Panc1 (cell line): ENCODE data around the gene AIMP2. TPM values are rescaled to one million over a fixed set of nuclear protein-coding genes. Genes with fewer than 3 reads are reported as not detected.
A peak's percentile ranks its signal among the peaks of the same experiment; 100 is the strongest.
"Not testable (repeated sequence)": the region's sequence is repeated elsewhere in the genome, so short reads cannot be mapped to it uniquely, and the experiment has no call there.

ENCODE experiments used
- ATAC-seq: fragments of 200-7000 bp; cut with Tn5 transposase; 2 replicates; pipeline ENCODE4 v1.9.1; 2020; ENCODE audit warnings: mild to moderate bottlenecking, moderate library complexity
- BruUV-seq: library from RNA; stranded (reverse); fragments of 400-500 nt; replicated peaks from 2 replicates; lab custom pipeline; 2021; lab: Mats Ljungman, UMichigan
- CTCF ChIA-PET: fragments of 300-600 bp; sonication (Branson Sonifier 250); formaldehyde crosslinking; loops from one replicate; lab custom pipeline; 2022; ENCODE audit warnings: antibody characterized with exemption; lab: Charles Lee
- POLR2A ChIA-PET: fragments of 300-600 bp; sonication (Branson Sonifier 250); formaldehyde crosslinking; loops from one replicate; lab custom pipeline; 2022; ENCODE audit warnings: antibody characterized with exemption; lab: Charles Lee
- DNase-seq: peaks from one replicate; pipeline ENCODE4 v3.0.0-alpha.2; 2010; ENCODE audit warnings: low read depth, low spot score
- H3K27ac ChIP-seq: 2 replicates; pipeline ENCODE4 v1.5.1; 2011; ENCODE audit warnings: mild to moderate bottlenecking, low read length, inconsistent platforms
- H3K27me3 ChIP-seq: fragments of 200-500 bp; sonication (Bioruptor generic); 2 replicates; pipeline ENCODE4 v1.6.0; 2014; ENCODE audit warnings: low read length, inconsistent platforms; ENCODE audit not compliant: control insufficient read depth, insufficient read depth
- H3K36me3 ChIP-seq: fragments of 200-500 bp; sonication (Bioruptor generic); 2 replicates; pipeline ENCODE4 v1.5.1; 2014; ENCODE audit warnings: inconsistent platforms, mild to moderate bottlenecking, low read length, moderate library complexity; ENCODE audit not compliant: control insufficient read depth, insufficient read depth
- H3K4me1 ChIP-seq: 2 replicates; pipeline ENCODE4 v1.5.1; 2011; ENCODE audit warnings: inconsistent platforms, mild to moderate bottlenecking, low read length, moderate library complexity; ENCODE audit not compliant: control insufficient read depth, insufficient read depth
- H3K4me3 ChIP-seq, 2 experiments: 2 replicates each; pipeline ENCODE4 v1.5.1; 2011 to 2012; ENCODE audit warnings: low read depth in 2 of 2, low read length in 2 of 2, mild to moderate bottlenecking in 2 of 2, inconsistent platforms in 1 of 2, moderate library complexity in 1 of 2
- H3K9me3 ChIP-seq: fragments of 200-500 bp; sonication (Bioruptor generic); 2 replicates; pipeline ENCODE4 v1.5.1; 2014; ENCODE audit warnings: low read depth, mild to moderate bottlenecking, inconsistent platforms, low read length, moderate library complexity; ENCODE audit not compliant: control insufficient read depth, insufficient read depth
- POLR2AphosphoS5 ChIP-seq: IDR thresholded peaks from 2 replicates; pipeline ENCODE4 v1.6.1; 2012; ENCODE audit warnings: mild to moderate bottlenecking, low read depth, low read length, moderate library complexity
- TCF7L2 ChIP-seq: IDR thresholded peaks from 2 replicates; pipeline ENCODE4 v1.6.1; 2011; ENCODE audit warnings: mild to moderate bottlenecking, low read depth, low read length, inconsistent platforms
- in situ Hi-C: cut with HindIII; loops from 2 replicates; pipeline ENCODE4 v1.10.0; 2016; ENCODE audit warnings: low sequenced_read_pairs, low pct_unique_long_range_greater_than_20kb
- intact Hi-C: fragments of 100-400 bp; cut with micrococcal nuclease; formaldehyde crosslinking; loops from one replicate; pipeline ENCODE4 v1.10.0; 2022; ENCODE audit not compliant: unreplicated experiment
- total RNA-seq: library from RNA; stranded (reverse); gene quantifications from one replicate; pipeline ENCODE4 v1.2.1, GENCODE V29; 2021; ENCODE audit not compliant: unreplicated experiment

Gene AIMP2
- total RNA-seq, 1 experiment from 2014 or later: 126 TPM

DNA sequence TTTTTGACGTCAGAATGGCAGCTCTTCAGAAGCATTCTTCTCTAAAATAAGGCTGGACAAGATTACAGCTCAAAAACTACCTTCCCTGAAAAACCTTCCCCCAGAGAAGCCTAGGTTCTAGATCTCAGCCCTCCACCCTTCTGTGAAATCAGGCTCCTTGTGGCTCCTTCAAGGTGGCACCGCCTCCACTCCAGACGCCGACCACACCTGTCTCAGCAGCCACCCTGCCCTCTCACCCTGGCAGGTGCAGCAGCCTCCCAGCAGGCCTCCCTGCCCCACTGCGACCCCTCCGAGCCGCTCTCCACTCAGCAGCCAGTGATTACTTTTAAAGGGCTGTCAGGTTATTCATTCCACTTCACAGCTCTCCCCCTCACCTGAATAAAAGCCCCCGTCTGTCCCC lies 35.5 kb upstream of the AIMP2 start:
- in situ Hi-C loops, DNase-seq, H3K4me1 ChIP-seq, POLR2A ChIA-PET, H3K9me3 ChIP-seq, ATAC-seq, H3K36me3 ChIP-seq, H3K27me3 ChIP-seq, H3K4me3 ChIP-seq, H3K27ac ChIP-seq, intact Hi-C loops, CTCF ChIA-PET: not testable (repeated sequence)
- TSS peak; percentile 85 for BruUV-seq

DNA sequence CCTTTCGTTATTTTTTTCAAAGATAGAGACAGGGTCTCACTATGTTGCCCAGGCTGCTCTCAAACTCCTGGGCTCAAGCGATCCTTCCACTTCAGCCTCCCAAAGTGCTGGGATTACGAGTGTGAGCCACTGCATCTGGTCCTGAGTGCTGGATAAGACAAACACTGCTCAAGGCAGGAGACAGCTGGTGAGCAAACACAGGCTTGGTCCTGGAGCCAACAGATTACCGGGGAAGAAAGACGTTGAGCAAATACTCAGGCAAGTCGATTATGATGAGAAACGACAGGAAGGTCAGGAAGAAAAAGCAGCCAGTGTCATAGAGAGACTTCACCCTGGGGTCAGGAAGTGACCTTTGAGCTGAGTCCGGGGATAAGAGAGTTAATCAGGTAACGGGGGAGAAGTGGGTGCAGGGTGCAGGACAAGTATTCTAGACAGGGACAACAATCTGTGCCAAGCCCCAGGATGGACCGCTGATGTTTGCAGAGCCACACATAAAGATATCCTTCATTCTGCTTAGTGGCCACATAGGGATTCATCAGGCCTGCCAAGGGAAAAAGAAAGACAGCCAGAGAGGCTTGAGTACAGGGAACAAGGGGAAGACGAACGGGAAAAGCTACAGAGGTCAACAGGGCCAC lies 29.3 kb upstream of the AIMP2 start:
- H3K36me3 ChIP-seq, DNase-seq, H3K27ac ChIP-seq, intact Hi-C loops, CTCF ChIA-PET, H3K4me1 ChIP-seq, H3K4me3 ChIP-seq, H3K9me3 ChIP-seq, in situ Hi-C loops, POLR2A ChIA-PET, H3K27me3 ChIP-seq: not testable (repeated sequence)
- TSS peak; percentile 76 for BruUV-seq
- ATAC-seq: peak; percentile 35; the same call in 1 of the 2 replicates

DNA sequence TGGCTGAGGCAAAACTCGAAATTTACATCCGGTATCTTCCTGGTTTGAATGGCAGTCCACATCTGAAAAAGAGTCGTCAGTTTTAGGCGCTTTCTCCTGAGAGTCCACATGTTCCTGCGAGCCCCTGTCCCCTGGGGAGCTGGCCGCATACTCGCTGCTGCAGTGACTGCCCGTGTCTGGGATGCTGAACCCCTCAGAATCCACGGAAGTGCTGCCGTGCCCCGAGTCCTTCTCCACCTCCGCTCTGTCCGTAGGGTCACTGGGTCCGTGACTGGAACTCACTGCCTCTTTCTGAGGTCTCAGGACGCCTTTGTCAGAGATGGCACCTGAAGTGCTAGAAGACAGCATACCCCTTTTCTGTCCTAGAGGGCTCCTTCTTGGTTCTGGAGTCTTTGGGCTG lies 22.0 kb upstream of the AIMP2 start:
- CTCF ChIA-PET, intact Hi-C loops, H3K27me3 ChIP-seq, POLR2A ChIA-PET, H3K4me3 ChIP-seq, H3K27ac ChIP-seq, H3K9me3 ChIP-seq, in situ Hi-C loops, H3K4me1 ChIP-seq, DNase-seq, ATAC-seq: not testable (repeated sequence)
- BruUV-seq: TSS peak; percentile 77
- peaks cover 14% of the 10 kb centered on the region for H3K36me3 ChIP-seq

DNA sequence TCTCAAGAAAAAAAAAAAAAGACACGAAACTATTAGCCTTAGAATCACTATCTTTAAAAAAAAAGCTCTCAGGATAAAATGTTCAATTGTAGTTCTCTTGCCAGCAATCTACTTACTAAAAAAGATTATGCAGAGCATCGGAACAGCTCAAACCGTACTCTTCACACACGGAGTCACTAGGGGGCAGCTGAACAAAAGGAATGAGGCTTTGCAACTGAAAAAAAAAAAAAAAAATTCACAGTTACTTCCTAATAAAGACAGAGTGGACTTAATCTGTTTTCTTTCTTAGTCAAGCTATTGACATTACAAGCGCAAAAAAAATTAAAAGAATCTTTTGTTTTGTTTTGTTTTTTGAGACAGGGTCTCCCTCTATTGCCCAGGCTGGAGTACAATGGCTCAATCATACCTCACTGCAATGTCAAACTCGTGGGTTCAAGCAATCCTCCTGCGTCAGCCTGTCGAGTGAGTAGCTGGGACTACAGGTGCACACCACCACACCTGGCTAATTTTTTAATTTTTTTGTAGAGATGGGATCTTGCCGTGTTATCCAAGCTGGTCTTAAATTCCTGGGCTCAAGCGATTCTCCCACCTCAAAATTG lies 11.8 kb upstream of the AIMP2 start:
- no TSS peak for BruUV-seq
- Histone ChIP-seq H3K4me3 (no peak overlapping the region), H3K9me3 (no peaks in the 10 kb centered on the region), H3K27me3 (no peaks in the 10 kb centered on the region), H3K36me3 (peaks cover 16% of the 10 kb centered on the region), H3K27ac (no peak overlapping the region), H3K4me1 (peaks cover 5% of the 10 kb centered on the region)
- TF ChIP-seq POLR2AphosphoS5 (no peak), TCF7L2 (no peak)
- ATAC-seq (peak; percentile 85), DNase-seq (no peak)
- ChIA-PET POLR2A (interaction anchor here (0.6 kb wide), 1 partner anchor 442 kb away, joined by 4 read pairs; no protein-coding TSS in a partner anchor), CTCF (interaction anchor here (0.6 to 1.2 kb wide), 11 partner anchors 10 to 909 kb away, joined by 3 to 7 read pairs (median 3); no protein-coding TSS in a partner anchor)
- in situ Hi-C loops (no loop called here), intact Hi-C loops (no loop called here)
